Epithelial cell of alveolus of lung (primary cell): ENCODE data around the gene RALGPS2. TPM values are rescaled to one million over a fixed set of nuclear protein-coding genes. Genes with fewer than 3 reads are reported as not detected.

Experiments used
- total RNA-seq: library from RNA; depleted of rRNA; stranded (reverse); fragments of >200 nt; gene quantifications from 2 replicates; pipeline ENCODE4 v1.2.1, GENCODE V29; 2015

The RALGPS2 gene, protein sequence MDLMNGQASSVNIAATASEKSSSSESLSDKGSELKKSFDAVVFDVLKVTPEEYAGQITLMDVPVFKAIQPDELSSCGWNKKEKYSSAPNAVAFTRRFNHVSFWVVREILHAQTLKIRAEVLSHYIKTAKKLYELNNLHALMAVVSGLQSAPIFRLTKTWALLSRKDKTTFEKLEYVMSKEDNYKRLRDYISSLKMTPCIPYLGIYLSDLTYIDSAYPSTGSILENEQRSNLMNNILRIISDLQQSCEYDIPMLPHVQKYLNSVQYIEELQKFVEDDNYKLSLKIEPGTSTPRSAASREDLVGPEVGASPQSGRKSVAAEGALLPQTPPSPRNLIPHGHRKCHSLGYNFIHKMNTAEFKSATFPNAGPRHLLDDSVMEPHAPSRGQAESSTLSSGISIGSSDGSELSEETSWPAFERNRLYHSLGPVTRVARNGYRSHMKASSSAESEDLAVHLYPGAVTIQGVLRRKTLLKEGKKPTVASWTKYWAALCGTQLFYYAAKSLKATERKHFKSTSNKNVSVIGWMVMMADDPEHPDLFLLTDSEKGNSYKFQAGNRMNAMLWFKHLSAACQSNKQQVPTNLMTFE
- total RNA-seq, result 10.0 and 21.3 TPM in 2 replicates

DNA sequence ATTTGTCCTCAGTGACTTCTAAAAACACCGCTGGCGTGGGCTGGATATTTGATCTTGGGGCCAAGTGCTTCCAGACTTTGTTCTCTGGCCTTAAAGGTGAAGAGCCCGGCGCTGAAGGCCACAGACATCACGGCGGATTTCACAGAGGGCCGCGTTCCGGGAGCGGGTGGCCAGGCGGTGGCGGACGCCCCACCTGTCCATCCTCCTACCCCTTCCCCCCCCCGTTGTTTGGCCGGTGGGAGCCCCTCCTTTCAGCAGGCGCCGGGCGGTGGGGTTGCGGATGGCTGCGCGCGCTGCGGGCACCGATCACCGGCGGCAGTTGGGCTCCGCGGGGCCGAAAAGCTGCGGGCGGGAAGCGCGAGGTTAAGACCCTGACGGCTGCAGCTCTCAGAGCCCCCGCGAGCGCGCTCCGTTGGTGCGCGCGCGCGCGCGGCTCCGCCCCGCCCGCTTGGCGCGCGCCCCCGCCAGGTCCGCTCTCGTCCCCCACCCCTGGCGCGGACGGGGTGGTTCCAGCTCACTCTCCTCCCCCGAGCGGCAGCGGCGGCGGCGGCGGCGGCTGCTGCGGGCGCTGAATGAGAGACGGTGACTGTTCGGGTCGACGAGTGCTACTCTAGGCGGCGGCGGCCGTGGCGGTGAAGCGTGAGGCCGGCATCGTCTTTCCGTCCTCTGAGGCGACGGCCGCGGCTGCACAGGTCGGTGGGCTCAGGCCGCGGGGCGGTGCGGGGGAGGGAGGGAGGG lies at the start of gene RALGPS2:
Gene RALGPS2 (plus strand): TSS at position 517 of the 738 bp plus-strand sequence. CDS start 51,521 bp downstream, outside the sequence.

DNA sequence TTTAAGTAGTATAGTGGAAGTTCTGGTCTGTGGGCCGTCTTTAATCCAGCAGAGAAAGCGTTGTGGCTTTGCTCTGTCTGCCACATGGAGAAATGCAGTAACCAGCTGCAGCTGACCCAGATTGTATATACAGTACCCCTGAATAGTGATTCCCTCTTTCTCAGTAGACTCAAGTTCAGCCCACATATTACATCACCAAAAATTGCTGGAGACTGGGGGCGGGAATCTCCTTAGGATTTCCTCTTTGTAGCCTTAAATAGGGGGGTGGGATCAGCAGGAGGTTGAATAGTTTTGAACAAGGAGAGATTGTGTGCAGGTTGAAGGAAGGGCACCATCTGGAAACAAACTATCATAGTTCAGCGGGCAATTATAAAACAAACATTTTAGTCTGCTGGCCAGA lies 145.9 kb downstream of the RALGPS2 start, which contains the start of gene ANGPTL1:
Gene ANGPTL1 (minus strand): TSS at position 134 of the 400 bp plus-strand sequence. CDS start 5,301 bp downstream, outside the sequence.

Other genes with a start within 250 kb of the RALGPS2 start
- gene CLEC20A, start 228.3 kb upstream of the RALGPS2 start, total RNA-seq, result 0.13 TPM in 1 of 2 replicates, not detected in the other
- not detected in 2 replicates for gene TEX35, start 212.1 kb upstream of the RALGPS2 start, total RNA-seq
- gene ANGPTL1, start 145.8 kb downstream of the RALGPS2 start, total RNA-seq, result 2.3 and 8.2 TPM in 2 replicates